Ectodermal cell (in vitro differentiated cells): Measurements from ENCODE around the gene TNC.

Experiments used
- H3K27ac ChIP-seq: 2 replicates; pipeline ENCODE4 v1.7.0; 2013; ENCODE audit warnings: mild to moderate bottlenecking, low read depth, low read length; ENCODE audit not compliant: insufficient read depth, poor library complexity, severe bottlenecking
- H3K27me3 ChIP-seq: 2 replicates; pipeline ENCODE4 v1.7.0; 2013; ENCODE audit warnings: mild to moderate bottlenecking, low read length; ENCODE audit not compliant: insufficient read depth, control insufficient read depth, poor library complexity, severe bottlenecking
- H3K36me3 ChIP-seq: one replicate; pipeline ENCODE4 v1.7.0; 2013; ENCODE audit warnings: low read length; ENCODE audit not compliant: control insufficient read depth, insufficient read depth
- H3K4me1 ChIP-seq: one replicate; pipeline ENCODE4 v1.7.0; 2013; ENCODE audit warnings: low read length; ENCODE audit not compliant: control insufficient read depth, insufficient read depth
- H3K4me3 ChIP-seq: 2 replicates; pipeline ENCODE4 v1.7.0; 2013; ENCODE audit warnings: low read depth, low read length, control low read depth; ENCODE audit not compliant: insufficient read depth
- H3K9me3 ChIP-seq: 2 replicates; pipeline ENCODE4 v1.7.0; 2013; ENCODE audit warnings: mild to moderate bottlenecking, low read length, moderate library complexity; ENCODE audit not compliant: control insufficient read depth
- WGBS, 2 experiments: methylation state at CpG; one replicate each; pipeline ENCODE4 v1.1.7; 2013; ENCODE audit warnings: missing lambda C conversion rate in 2 of 2; 5-methylcytosine and 5-hydroxymethylcytosine counted together

TNC gene

GRCh38 chr9:115038178-115038577 lies 79.8 kb downstream of the TNC start:
- no peak overlapping the region for H3K27ac ChIP-seq
- no peaks in the 10 kb centered on the region for H3K9me3 ChIP-seq
- H3K27me3 ChIP-seq: no peaks in the 10 kb centered on the region
- WGBS, 2 experiments: 90 to 95% methylated on average over 2 of the region's 2 CpGs
- no peak overlapping the region for H3K4me3 ChIP-seq
- no peaks in the 10 kb centered on the region for H3K4me1 ChIP-seq
- H3K36me3 ChIP-seq: no peaks in the 10 kb centered on the region

- H3K27me3 ChIP-seq: no peaks in the 10 kb centered on the region
- H3K36me3 ChIP-seq: peaks cover 2% of the 10 kb centered on the region
- no peak overlapping the region for H3K27ac ChIP-seq
- WGBS, 2 experiments: 93 to 94% methylated on average over 2 of the region's 2 CpGs
- no peak overlapping the region for H3K4me3 ChIP-seq
- no peaks in the 10 kb centered on the region for H3K4me1 ChIP-seq
- H3K9me3 ChIP-seq: no peaks in the 10 kb centered on the region
Observed at GRCh38 chr9:115036691-115037090, 81.3 kb downstream of the TNC start.

- H3K4me3 ChIP-seq: no peak overlapping the region
- H3K27ac ChIP-seq: no peak overlapping the region
- no peaks in the 10 kb centered on the region for H3K27me3 ChIP-seq
- H3K4me1 ChIP-seq: no peaks in the 10 kb centered on the region
- 95% methylated on average over 17 of the region's 17 CpGs for WGBS, 2 experiments
- H3K36me3 ChIP-seq: peaks cover 4% of the 10 kb centered on the region
- no peaks in the 10 kb centered on the region for H3K9me3 ChIP-seq
Observed at GRCh38 chr9:115035841-115036612, 81.9 kb downstream of the TNC start.

DNA sequence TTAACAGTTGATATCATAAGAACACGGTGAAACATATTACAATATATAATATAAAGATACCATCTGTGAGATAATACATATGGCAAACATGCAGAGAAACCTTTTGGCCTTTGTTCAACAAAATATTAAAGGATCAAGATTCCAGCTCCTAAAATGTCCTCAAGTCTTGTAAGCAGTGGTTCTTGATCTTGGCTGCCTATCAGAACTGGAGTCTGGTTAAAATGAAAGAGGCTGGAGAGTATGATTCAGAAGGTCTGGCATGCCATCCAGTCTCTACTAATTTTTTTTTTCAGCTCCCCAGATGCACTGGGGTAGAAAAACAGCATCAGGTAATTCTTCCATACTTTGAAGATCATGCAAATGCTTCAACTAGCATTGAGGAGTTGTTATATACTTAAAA lies 83.2 kb downstream of the TNC start:
- WGBS, 2 experiments: no CpG with 5 or more reads among the region's 1 CpG
- H3K27ac ChIP-seq: no peak overlapping the region
- H3K36me3 ChIP-seq: peaks cover 4% of the 10 kb centered on the region

GRCh38 chr9:115033800-115034199 lies 84.2 kb downstream of the TNC start:
- 94 to 96% methylated on average over 2 of the region's 2 CpGs for WGBS, 2 experiments
- H3K36me3 ChIP-seq: peaks cover 4% of the 10 kb centered on the region
- H3K9me3 ChIP-seq: no peaks in the 10 kb centered on the region
- no peaks in the 10 kb centered on the region for H3K4me1 ChIP-seq
- no peak overlapping the region for H3K27ac ChIP-seq
- H3K27me3 ChIP-seq: no peaks in the 10 kb centered on the region
- H3K4me3 ChIP-seq: no peak overlapping the region

More for the DNA sequence above, 83.2 kb downstream of the TNC start:
- Histone ChIP-seq H3K27me3 (no peaks in the 10 kb centered on the region), H3K4me1 (no peaks in the 10 kb centered on the region), H3K9me3 (no peaks in the 10 kb centered on the region), H3K4me3 (no peak overlapping the region)

DNA sequence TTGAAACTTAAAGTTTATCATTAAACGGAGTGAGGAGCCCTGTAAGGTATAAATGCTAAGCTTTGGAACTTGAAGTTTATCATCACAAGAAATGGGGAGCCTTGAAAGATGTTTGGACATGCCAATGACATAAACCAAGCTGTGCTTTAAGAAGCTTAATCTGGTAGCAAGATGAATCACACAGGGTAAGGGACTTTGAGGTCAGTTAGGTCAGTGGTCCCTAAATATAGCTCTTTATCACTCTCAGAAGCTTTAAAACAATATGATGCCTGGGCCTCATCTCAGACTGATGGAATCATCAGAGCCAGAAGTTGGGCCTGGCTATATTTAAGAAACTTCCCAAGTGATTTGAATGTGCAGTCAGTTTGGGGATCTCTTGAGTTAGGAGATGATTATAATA lies 85.7 kb downstream of the TNC start:
- H3K4me3 ChIP-seq: no peak overlapping the region
- no peaks in the 10 kb centered on the region for H3K4me1 ChIP-seq
- H3K27me3 ChIP-seq: no peaks in the 10 kb centered on the region
- H3K36me3 ChIP-seq: peaks cover 4% of the 10 kb centered on the region
- H3K27ac ChIP-seq: no peak overlapping the region
- no peaks in the 10 kb centered on the region for H3K9me3 ChIP-seq
- 95% methylated on average over 1 of the region's 1 CpG for WGBS, 2 experiments

DNA sequence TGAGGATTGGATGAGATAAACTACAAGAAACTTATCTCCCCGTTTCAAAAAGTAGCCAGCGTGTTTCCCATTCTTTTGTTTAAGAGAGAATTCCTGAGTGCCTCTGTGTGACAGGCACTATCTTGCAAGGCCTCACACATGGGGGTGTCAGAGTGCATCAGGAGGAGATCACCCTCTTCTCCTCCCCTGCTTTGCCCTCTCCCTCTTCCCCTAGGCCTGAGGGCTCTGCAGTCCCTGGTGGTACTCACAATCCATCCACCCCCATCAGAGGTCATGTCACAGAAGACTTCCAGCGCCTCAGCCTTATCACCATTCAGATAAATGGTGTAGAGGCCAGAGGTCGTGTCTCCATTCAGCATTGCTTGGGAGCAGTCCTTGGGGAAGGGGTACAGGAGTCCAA lies 88.0 kb downstream of the TNC start:
- peaks cover 4% of the 10 kb centered on the region for H3K4me1 ChIP-seq
- H3K36me3 ChIP-seq: peaks cover 4% of the 10 kb centered on the region
- no peaks in the 10 kb centered on the region for H3K27me3 ChIP-seq
- 78 to 83% methylated on average over 4 of the region's 4 CpGs for WGBS, 2 experiments
- no peak overlapping the region for H3K4me3 ChIP-seq
- H3K9me3 ChIP-seq: no peaks in the 10 kb centered on the region
- H3K27ac ChIP-seq: no peak overlapping the region

DNA sequence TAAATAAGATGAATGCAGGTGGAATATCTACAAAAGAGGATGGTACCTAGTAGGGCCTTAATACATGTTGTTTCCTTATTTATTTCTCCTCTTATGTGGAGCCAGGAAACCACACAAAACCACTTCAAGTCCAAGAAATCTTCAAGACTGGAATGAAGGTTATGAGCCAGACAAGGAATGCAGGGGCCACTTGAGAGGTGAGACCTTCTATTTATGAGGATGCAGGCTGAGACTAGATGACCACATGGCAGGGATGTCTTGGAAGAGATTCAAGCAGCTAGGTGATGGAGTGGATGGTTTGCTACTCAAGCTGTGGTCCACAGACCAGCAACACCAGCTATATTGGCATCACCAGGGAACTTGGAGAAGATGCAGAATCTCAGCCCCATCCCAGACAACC lies 92.2 kb downstream of the TNC start:
- Histone ChIP-seq H3K27me3 (no peaks in the 10 kb centered on the region), H3K36me3 (no peaks in the 10 kb centered on the region), H3K9me3 (no peaks in the 10 kb centered on the region), H3K4me1 (peaks cover 4% of the 10 kb centered on the region), H3K27ac (no peak overlapping the region), H3K4me3 (no peak overlapping the region)

- H3K27ac ChIP-seq: no peak overlapping the region
- no peak overlapping the region for H3K4me3 ChIP-seq
- H3K36me3 ChIP-seq: no peaks in the 10 kb centered on the region
- 83 to 85% methylated on average over 5 of the region's 5 CpGs for WGBS, 2 experiments
- no peaks in the 10 kb centered on the region for H3K27me3 ChIP-seq
- no peaks in the 10 kb centered on the region for H3K9me3 ChIP-seq
- H3K4me1 ChIP-seq: peaks cover 4% of the 10 kb centered on the region
Observed at GRCh38 chr9:115024925-115025535, 92.9 kb downstream of the TNC start.

DNA sequence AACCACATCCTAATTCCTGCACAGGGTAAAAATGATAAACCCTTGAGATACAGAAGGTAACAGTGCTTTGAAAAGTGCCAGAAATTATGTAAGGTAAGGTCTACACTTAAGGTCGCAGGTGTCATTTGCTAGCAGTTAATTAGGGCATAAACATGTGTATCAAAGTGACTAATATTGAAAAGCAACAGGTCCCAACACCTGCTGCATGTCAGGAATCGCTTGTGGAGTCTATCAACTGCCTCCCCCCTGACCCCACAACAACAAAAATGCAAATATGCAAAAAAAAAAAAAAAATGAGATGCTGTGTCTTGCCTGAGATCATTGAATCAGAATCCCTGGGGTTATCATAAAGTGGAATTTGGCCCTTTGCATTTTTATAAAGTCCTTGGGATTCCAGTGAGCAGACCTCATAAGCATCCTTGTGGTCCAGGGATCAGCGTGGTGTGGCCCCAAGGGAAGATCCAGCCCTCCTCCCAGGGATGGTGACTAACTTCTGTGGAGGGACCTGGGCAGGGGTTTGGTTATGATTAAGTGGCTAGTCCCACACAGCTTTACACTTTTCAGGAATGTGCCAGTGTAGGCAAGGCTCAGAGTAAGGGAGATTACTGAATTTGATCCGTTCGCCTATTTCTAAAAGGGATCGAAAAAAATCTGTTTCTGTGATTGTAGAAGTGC lies 95.1 kb downstream of the TNC start:
- no peak overlapping the region for H3K4me3 ChIP-seq
- no peaks in the 10 kb centered on the region for H3K9me3 ChIP-seq
- no peaks in the 10 kb centered on the region for H3K36me3 ChIP-seq
- H3K27ac ChIP-seq: no peak overlapping the region
- WGBS, 2 experiments: 88 to 90% methylated on average over 6 of the region's 6 CpGs
- H3K4me1 ChIP-seq: peaks cover 4% of the 10 kb centered on the region
- H3K27me3 ChIP-seq: no peaks in the 10 kb centered on the region
